PC-3 (cell line): ENCODE results near the gene ALG8.

Experiments used
- EZH2 ChIP-seq: fragments of 300-600 bp; sonication (generic); IDR thresholded peaks from one replicate; pipeline ENCODE4 v1.6.1; 2017; ENCODE audit warnings: antibody characterized with exemption, mild to moderate bottlenecking, low read length; ENCODE audit not compliant: unreplicated experiment
- TF ChIP-seq, protein P1 (sequence below): fragments of 300-600 bp; sonication (generic); conservative IDR thresholded peaks from 2 replicates; pipeline ENCODE4 v1.5.1; 2017; ENCODE audit warnings: antibody characterized with exemption, low read depth, mild to moderate bottlenecking, low read length

DNA sequence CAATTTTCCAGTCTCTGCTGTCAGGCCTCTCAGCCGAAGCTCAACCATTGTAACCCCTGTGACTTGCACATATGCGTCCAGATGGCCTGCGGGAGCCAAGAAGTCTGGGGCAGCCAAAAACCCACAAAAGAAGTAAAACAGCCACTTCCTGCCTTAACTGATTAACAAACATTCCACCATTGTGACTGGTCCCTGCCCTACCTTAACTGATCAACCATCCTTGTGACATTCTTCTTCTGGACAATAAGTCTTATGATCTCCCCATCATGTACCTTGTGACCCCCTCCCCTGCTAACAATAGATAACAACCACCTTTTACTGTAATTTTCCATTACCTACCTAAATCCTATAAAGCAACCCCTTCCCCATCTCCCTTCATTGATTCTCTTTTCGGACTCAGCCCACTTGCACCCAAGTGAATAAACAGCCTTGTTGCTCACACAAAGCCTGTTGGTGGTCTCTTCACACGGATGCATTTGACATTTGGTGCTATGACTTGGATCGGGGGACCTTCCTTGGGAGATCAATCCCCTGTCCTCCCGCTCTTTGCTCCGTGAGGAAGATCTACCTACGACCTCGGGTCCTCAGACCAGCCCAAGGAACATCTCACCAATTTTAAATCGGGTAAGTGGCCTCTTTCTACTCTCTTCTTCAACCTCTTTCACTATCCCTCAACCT is 58.5 kb downstream of the ALG8 start:
- TF ChIP-seq, protein P1, sequence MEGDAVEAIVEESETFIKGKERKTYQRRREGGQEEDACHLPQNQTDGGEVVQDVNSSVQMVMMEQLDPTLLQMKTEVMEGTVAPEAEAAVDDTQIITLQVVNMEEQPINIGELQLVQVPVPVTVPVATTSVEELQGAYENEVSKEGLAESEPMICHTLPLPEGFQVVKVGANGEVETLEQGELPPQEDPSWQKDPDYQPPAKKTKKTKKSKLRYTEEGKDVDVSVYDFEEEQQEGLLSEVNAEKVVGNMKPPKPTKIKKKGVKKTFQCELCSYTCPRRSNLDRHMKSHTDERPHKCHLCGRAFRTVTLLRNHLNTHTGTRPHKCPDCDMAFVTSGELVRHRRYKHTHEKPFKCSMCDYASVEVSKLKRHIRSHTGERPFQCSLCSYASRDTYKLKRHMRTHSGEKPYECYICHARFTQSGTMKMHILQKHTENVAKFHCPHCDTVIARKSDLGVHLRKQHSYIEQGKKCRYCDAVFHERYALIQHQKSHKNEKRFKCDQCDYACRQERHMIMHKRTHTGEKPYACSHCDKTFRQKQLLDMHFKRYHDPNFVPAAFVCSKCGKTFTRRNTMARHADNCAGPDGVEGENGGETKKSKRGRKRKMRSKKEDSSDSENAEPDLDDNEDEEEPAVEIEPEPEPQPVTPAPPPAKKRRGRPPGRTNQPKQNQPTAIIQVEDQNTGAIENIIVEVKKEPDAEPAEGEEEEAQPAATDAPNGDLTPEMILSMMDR = no peak
- TF ChIP-seq EZH2 = no peak
